Adrenal gland (tissue), 12 donors: Measurements from ENCODE around the gene LRRN4CL. TPM values are rescaled to one million over a fixed set of nuclear protein-coding genes. Genes with fewer than 3 reads are reported as not detected.

Experiments
- DNase-seq, 7 donors: peaks; one replicate each; pipeline ENCODE4 v3.0.0-alpha.2; 2019 to 2020
- H3K27ac ChIP-seq, 5 donors: fragments of 200-600 bp; sonication (generic) in 4 of 5; 1 replicate in 3 of 5; 2 replicates in 2 of 5; pipeline versions ENCODE4 v1.5.1 to v1.8.0; 2016 to 2020; ENCODE audit warnings: mild to moderate bottlenecking in 1 of 5
- H3K27me3 ChIP-seq: fragments of 200-600 bp; 2 replicates; pipeline ENCODE4 v1.8.0; 2021
- H3K36me3 ChIP-seq, 2 donors: fragments of 200-600 bp; replicated peaks in 1 of 2; 1 replicate in 1 of 2; 2 replicates in 1 of 2; pipeline versions ENCODE4 v1.5.1 to v1.8.0; 2018 to 2022
- H3K4me1 ChIP-seq, 2 donors: fragments of 200-600 bp; replicated peaks in 1 of 2; 1 replicate in 1 of 2; 2 replicates in 1 of 2; pipeline versions ENCODE4 v1.5.1 to v1.8.0; 2018 to 2021
- H3K4me3 ChIP-seq, 4 donors: fragments of 200-600 bp; sonication (generic) in 3 of 4; one replicate each; pipeline ENCODE4 v1.5.1; 2016 to 2018
- H3K9me3 ChIP-seq, 3 donors: fragments of 200-600 bp; sonication (generic) in 1 of 3; replicated peaks in 1 of 3; 1 replicate in 2 of 3; 2 replicates in 1 of 3; pipeline versions ENCODE4 v1.5.1 to v1.8.0; 2016 to 2021
- POLR2A ChIP-seq, 2 donors: fragments of 450-650 bp; IDR thresholded peaks; one replicate each; pipeline ENCODE4 v1.6.1; 2017; ENCODE audit warnings: antibody characterized with exemption in 2 of 2, mild to moderate bottlenecking in 2 of 2, moderate library complexity in 1 of 2
- WGBS, 4 donors: extraction: QIAGEN DNeasy Blood & Tissue Kit in 2 of 4; methylation state at CpG; one replicate each; pipeline versions ENCODE4 v1.1.5 to v1.1.7; 2013 to 2017; 5-methylcytosine and 5-hydroxymethylcytosine counted together
- intact Hi-C, 2 donors: fragments of 100-400 bp; cut with DNase I; formaldehyde crosslinking; loops; one replicate each; pipeline versions ENCODE4 v1.14.1 to v1.15.0; 2022 to 2023
- polyA plus RNA-seq, 3 donors: library from polyadenylated mRNA; stranded (reverse); fragments of 200-250 nt in 2 of 3; fragments of 350-450 nt in 1 of 3; fragmentation: Illumina TruSeq in 1 of 3; extraction: RNeasy Lipid Tissue Mini Kit (QIAGEN cat#74804) in 1 of 3; gene quantifications; one replicate each; pipeline ENCODE4 v1.2.3, GENCODE V29; 2013 to 2014
- total RNA-seq, 9 donors: library from RNA; depleted of rRNA in 4 of 9; stranded (reverse); fragments of >200 nt in 4 of 9; fragments of 120-200 nt in 1 of 9; fragmentation: NEBNext Ultra II Directional in 1 of 9; extraction: Animal tissue kit (Norgen Biotek cat#: 25700) in 1 of 9; gene quantifications; one replicate each; pipeline versions ENCODE4 v1.1.0 to v1.2.4, GENCODE V29; 2013 to 2023
- TF ChIP-seq, protein P1 (sequence below), 6 experiments: fragments of 450-650 bp in 4 of 6; fragments of 200-600 bp in 2 of 6; sonication (generic) in 1 of 6; IDR thresholded peaks; 1 replicate in 5 of 6; 2 replicates in 1 of 6; pipeline versions ENCODE4 v1.5.1 to v1.8.0; 2016 to 2021; ENCODE audit warnings: antibody characterized with exemption in 6 of 6, mild to moderate bottlenecking in 2 of 6, moderate library complexity in 1 of 6
- donor health status: healthy with polysubstance abuse.
- donor health status: Bipolar disorder and iron deficiency.
- donor health status: DM: yes; HTN: yes; CAD: no.
- donor health status: DM: no; HTN: no; CAD: no.
- donor health status: DM: no; HTN: no; CAD: no.
- donor health status: DM: yes; HTN: yes; CAD: no.

LRRN4CL gene
- total and polyA plus RNA-seq, 12 donors, result 3.1 to 29.9 (median 10.3) TPM

GRCh38 chr11:62667460-62667859 lies 21.9 kb downstream of the LRRN4CL start:
- Histone ChIP-seq H3K9me3 (no peaks in the 10 kb centered on the region), H3K36me3 (peaks cover 0 to 7% of the 10 kb centered on the region in 2 donors), H3K4me1 (peaks cover 24 to 53% of the 10 kb centered on the region in 2 donors), H3K4me3 (no peak overlapping the region), H3K27me3 (no peaks in the 10 kb centered on the region), H3K27ac (no peak overlapping the region)
- intact Hi-C loops, result no loop called here
- TF ChIP-seq POLR2A (IDR thresholded peaks at IDR 0.05), result no peak
- TF ChIP-seq, protein P1, sequence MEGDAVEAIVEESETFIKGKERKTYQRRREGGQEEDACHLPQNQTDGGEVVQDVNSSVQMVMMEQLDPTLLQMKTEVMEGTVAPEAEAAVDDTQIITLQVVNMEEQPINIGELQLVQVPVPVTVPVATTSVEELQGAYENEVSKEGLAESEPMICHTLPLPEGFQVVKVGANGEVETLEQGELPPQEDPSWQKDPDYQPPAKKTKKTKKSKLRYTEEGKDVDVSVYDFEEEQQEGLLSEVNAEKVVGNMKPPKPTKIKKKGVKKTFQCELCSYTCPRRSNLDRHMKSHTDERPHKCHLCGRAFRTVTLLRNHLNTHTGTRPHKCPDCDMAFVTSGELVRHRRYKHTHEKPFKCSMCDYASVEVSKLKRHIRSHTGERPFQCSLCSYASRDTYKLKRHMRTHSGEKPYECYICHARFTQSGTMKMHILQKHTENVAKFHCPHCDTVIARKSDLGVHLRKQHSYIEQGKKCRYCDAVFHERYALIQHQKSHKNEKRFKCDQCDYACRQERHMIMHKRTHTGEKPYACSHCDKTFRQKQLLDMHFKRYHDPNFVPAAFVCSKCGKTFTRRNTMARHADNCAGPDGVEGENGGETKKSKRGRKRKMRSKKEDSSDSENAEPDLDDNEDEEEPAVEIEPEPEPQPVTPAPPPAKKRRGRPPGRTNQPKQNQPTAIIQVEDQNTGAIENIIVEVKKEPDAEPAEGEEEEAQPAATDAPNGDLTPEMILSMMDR (IDR thresholded peaks at IDR 0.05), result no peak
- 76 to 92% (median 84%) methylated on average over 2 of the region's 2 CpGs for WGBS, 4 donors
- no peak for DNase-seq

DNA sequence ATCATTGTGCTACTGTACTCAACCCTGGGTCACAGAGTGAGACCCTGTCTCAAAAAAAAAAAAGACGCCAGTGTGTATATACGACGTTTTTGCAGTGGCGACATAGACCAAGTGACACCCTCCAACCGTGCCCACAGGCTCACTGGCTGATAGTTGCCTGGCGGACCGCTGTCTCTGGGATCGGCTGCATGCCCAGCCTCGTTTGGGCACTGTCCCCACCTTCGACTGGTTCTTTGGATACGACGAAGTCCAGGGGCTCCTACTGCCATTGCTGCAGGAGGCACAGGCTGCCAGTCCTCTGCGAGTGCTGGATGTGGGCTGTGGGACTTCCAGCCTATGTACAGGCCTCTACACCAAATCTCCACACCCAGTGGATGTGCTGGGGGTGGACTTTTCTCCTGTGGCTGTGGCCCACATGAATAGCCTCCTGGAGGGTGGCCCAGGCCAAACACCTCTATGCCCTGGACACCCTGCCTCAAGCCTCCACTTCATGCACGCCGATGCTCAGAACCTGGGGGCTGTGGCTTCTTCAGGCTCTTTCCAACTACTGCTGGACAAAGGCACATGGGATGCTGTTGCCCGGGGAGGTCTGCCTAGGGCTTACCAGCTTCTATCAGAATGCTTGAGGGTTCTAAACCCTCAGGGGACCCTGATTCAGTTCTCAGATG lies 22.9 kb downstream of the LRRN4CL start:
- TF ChIP-seq POLR2A (IDR thresholded peaks at IDR 0.05), result no peak
- TF ChIP-seq, protein P1 (IDR thresholded peaks at IDR 0.05), result no peak
- no peaks in the 10 kb centered on the region for H3K27me3 ChIP-seq
- no peak for DNase-seq
- peaks cover 0 to 11% of the 10 kb centered on the region in 2 donors for H3K36me3 ChIP-seq
- intact Hi-C loops, result no loop called here
- H3K4me1 ChIP-seq, result peaks cover 23 to 50% of the 10 kb centered on the region in 2 donors
- WGBS, 4 donors, result 40 to 71% (median 60%) methylated on average over 4 to 16 of the region's 16 CpGs
- no peaks in the 10 kb centered on the region for H3K9me3 ChIP-seq
- H3K27ac ChIP-seq, result peak overlapping the region; percentile 85 to 97 (median 91)
- H3K4me3 ChIP-seq, result peak overlapping the region in 2 of 4 donors; percentile 59 to 98

DNA sequence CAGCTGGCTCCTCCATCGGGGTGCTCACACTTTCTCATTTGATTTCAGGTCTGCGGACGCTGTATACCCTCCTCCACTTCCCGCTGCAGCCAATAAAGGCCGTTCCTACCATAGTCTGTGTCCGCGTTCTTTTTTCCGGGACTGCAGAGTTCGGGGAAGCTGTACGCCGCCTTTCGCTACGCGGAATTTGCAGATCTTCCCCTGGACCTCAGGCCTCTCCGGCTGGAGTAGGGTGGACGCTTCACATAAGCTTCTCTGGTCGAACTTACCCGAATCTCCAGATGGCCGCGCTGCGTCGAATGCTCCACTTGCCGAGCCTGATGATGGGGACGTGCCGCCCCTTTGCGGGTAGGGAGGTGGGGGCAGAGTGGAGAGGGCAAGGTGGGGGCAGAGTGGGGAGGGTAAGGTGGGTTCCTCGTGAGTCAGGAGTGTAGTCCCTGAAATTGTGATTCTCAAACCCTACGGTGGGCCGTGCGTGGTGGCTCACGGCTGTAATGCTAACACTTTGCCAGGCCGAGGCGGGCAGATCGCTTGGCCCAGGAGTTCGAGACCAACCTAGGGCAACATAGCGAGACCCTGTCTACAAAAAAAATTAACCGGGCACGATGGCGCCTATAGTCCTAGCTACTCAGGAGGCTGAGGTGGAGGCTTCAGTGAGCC lies 23.6 kb downstream of the LRRN4CL start:
- TF ChIP-seq POLR2A (IDR thresholded peaks at IDR 0.05), result no peak
- TF ChIP-seq, protein P1 (IDR thresholded peaks at IDR 0.05), result no peak
- 4 to 9% (median 7%) methylated on average over 23 to 39 of the region's 39 CpGs for WGBS, 4 donors
- peaks cover 20 to 46% of the 10 kb centered on the region in 2 donors for H3K4me1 ChIP-seq
- peak overlapping the region; percentile 52 to 98 (median 63) for H3K4me3 ChIP-seq
- H3K27me3 ChIP-seq, result no peaks in the 10 kb centered on the region
- intact Hi-C loops, result no loop called here
- peak; percentile 53 to 82 (median 70) for DNase-seq
- peaks cover 0 to 11% of the 10 kb centered on the region in 2 donors for H3K36me3 ChIP-seq
- H3K9me3 ChIP-seq, result no peaks in the 10 kb centered on the region
- H3K27ac ChIP-seq, result peak overlapping the region; percentile 85 to 97 (median 91)

DNA sequence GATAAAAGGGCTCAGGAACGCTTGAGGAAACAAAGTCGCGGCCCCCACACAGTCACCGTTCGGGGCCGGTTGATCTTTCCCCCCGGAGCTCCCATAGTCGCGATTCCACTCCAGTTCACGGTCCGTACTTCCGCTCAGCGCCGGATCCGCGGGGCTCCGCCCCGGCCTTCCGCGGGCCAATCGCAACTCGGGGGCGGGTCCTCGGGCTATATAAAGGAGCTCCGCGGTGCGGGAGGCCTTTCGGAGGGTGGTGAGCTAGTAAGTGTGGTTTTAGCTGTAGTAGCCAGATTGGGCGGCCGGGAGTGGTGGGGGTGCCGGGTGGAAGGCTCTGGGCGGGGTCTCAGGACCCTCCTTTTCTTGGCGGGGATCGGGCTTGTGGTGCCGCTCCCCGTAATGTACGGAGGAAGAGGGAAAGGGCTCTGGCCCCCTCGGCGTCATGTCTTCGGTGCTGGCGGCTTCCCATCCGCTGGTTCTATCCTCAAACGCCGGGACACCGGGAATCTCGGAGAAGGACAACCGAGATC lies 24.2 kb downstream of the LRRN4CL start, which contains the start of the genes C11orf98 and CSKMT:
TSS of gene C11orf98 (minus strand) at position 136 of the 524 bp plus-strand sequence. CDS start at position 95, 41 bp downstream.
TSS of gene CSKMT (plus strand) at position 238 of the 524 bp plus-strand sequence. CDS start 568 bp downstream, outside the sequence.
- WGBS, 4 donors, result 0 to 1% (median 0%) methylated on average over 11 to 47 of the region's 47 CpGs
- intact Hi-C loops, result no loop called here
- H3K9me3 ChIP-seq, result no peaks in the 10 kb centered on the region
- no peaks in the 10 kb centered on the region for H3K27me3 ChIP-seq
- H3K27ac ChIP-seq, result peak within 1 kb of the TSS; percentile 85 to 97 (median 91)
- peak; percentile 93 to 98 (median 95) for DNase-seq
- peaks cover 0 to 11% of the 10 kb centered on the region in 2 donors for H3K36me3 ChIP-seq
- peak; percentile 97 to 98 for TF ChIP-seq POLR2A (IDR thresholded peaks at IDR 0.05)
- TF ChIP-seq, protein P1 (IDR thresholded peaks at IDR 0.05), result no peak
- peak within 1 kb of the TSS; percentile 52 to 98 (median 68) for H3K4me3 ChIP-seq
- peaks cover 15 to 40% of the 10 kb centered on the region in 2 donors for H3K4me1 ChIP-seq
